H1 (cell line): Measurements from ENCODE around the gene USP20. TPM values are rescaled to one million over a fixed set of nuclear protein-coding genes. Genes with fewer than 3 reads are reported as not detected.

ENCODE experiments used
- CTCF ChIA-PET: fragments of 300-600 bp; sonication (Branson Sonifier 250); formaldehyde crosslinking; loops from one replicate; lab custom pipeline; 2021; ENCODE audit not compliant: partially characterized antibody; lab: Charles Lee
- POLR2A ChIA-PET: fragments of 300-600 bp; sonication (Branson Sonifier 250); formaldehyde crosslinking; loops from one replicate; lab custom pipeline; 2021; ENCODE audit warnings: inconsistent platforms; ENCODE audit not compliant: partially characterized antibody; lab: Charles Lee
- DNase-seq, 2 experiments: peaks; one replicate each; pipeline versions ENCODE4 v3.0.0 to v3.0.0-alpha.2; 2010 to 2022; ENCODE audit warnings: low spot score in 2 of 2, low read depth in 1 of 2, mixed read lengths in 1 of 2
- FAIRE-seq: peaks from 2 replicates; lab custom pipeline; 2011; peaks lifted over from hg19 to GRCh38; lab: Jason Lieb, UNC
- H2AFZ ChIP-seq: 2 replicates; pipeline ENCODE4 v1.8.1; 2012; ENCODE audit warnings: low read length, inconsistent platforms
- H2AK5ac ChIP-seq: 2 replicates; pipeline ENCODE4 v1.6.1; 2013; ENCODE audit warnings: low read depth, low read length
- H2BK120ac ChIP-seq: replicated peaks from 2 replicates; pipeline ENCODE3; 2013; ENCODE audit warnings: low read depth, low read length, inconsistent platforms
- H2BK12ac ChIP-seq: 2 replicates; pipeline ENCODE4 v1.6.1; 2013; ENCODE audit warnings: low read depth, low read length
- H2BK15ac ChIP-seq: 2 replicates; pipeline ENCODE4 v1.6.1; 2013; ENCODE audit warnings: low read length
- H2BK20ac ChIP-seq: 2 replicates; pipeline ENCODE4 v1.6.1; 2013; ENCODE audit warnings: low read length
- H2BK5ac ChIP-seq: 2 replicates; pipeline ENCODE4 v1.6.1; 2013; ENCODE audit warnings: low read depth, low read length
- H3K14ac ChIP-seq: 2 replicates; pipeline ENCODE4 v1.6.1; 2013; ENCODE audit warnings: inconsistent platforms; ENCODE audit not compliant: insufficient read length
- H3K18ac ChIP-seq: 2 replicates; pipeline ENCODE4 v1.6.1; 2013; ENCODE audit warnings: low read length; ENCODE audit errors: extremely low read depth
- H3K23ac ChIP-seq: 2 replicates; pipeline ENCODE4 v1.6.1; 2013; ENCODE audit warnings: inconsistent platforms; ENCODE audit not compliant: insufficient read length
- H3K23me2 ChIP-seq: 2 replicates; pipeline ENCODE4 v1.6.1; 2013; ENCODE audit warnings: low read depth, low read length
- H3K27ac ChIP-seq: 2 replicates; pipeline ENCODE4 v1.6.1; 2011; ENCODE audit warnings: low read depth, low read length, inconsistent platforms
- H3K27me3 ChIP-seq, 4 experiments: replicated peaks in 1 of 4; 1 replicate in 1 of 4; 2 replicates in 3 of 4; pipeline versions ENCODE4 v1.6.1 to v1.8.1; 2011 to 2013; ENCODE audit warnings: low read length in 3 of 4, mild to moderate bottlenecking in 3 of 4, inconsistent platforms in 2 of 4, mixed read lengths in 2 of 4, moderate library complexity in 1 of 4; ENCODE audit not compliant: control insufficient read depth in 3 of 4, insufficient read depth in 3 of 4; ENCODE audit errors: extremely low read depth in 1 of 4
- H3K36me3 ChIP-seq, 4 experiments: 2 replicates each; pipeline versions ENCODE4 v1.6.1 to v1.8.1; 2011 to 2013; ENCODE audit warnings: mild to moderate bottlenecking in 4 of 4, low read length in 3 of 4, moderate library complexity in 2 of 4, control low read depth in 1 of 4, inconsistent platforms in 1 of 4; ENCODE audit not compliant: insufficient read depth in 4 of 4, control insufficient read depth in 2 of 4
- H3K4ac ChIP-seq: replicated peaks from 2 replicates; pipeline ENCODE3; 2013; ENCODE audit warnings: low read length, low read depth, mixed read lengths, inconsistent platforms; ENCODE audit not compliant: insufficient read length
- H3K4me1 ChIP-seq, 4 experiments: replicated peaks in 1 of 4; 1 replicate in 1 of 4; 2 replicates in 3 of 4; pipeline versions ENCODE4 v1.6.1 to v1.8.1; 2011 to 2013; ENCODE audit warnings: low read length in 3 of 4, inconsistent platforms in 2 of 4, mixed read lengths in 1 of 4; ENCODE audit not compliant: insufficient read depth in 4 of 4, control insufficient read depth in 3 of 4
- H3K4me2 ChIP-seq, 2 experiments: 2 replicates each; pipeline versions ENCODE4 v1.6.1 to v1.8.1; 2011 to 2013; ENCODE audit warnings: low read depth in 2 of 2, low read length in 2 of 2, control low read depth in 1 of 2, inconsistent platforms in 1 of 2, mild to moderate bottlenecking in 1 of 2; ENCODE audit not compliant: insufficient read depth in 1 of 2
- H3K4me3 ChIP-seq, 4 experiments: fragments of 200-600, 300-600 bp in 1 of 4; sonication (generic), shearing (Covaris generic), sonication (Bioruptor Twin) in 1 of 4; 2 replicates each; pipeline versions ENCODE4 v1.5.1 to v1.8.1; 2011 to 2016; ENCODE audit warnings: low read length in 4 of 4, low read depth in 3 of 4, control low read depth in 2 of 4, inconsistent platforms in 2 of 4, mild to moderate bottlenecking in 2 of 4, mixed read lengths in 1 of 4, moderate library complexity in 1 of 4; ENCODE audit not compliant: insufficient read depth in 2 of 4; ENCODE audit errors: extremely low read depth in 1 of 4
- H3K56ac ChIP-seq: replicated peaks from 2 replicates; pipeline ENCODE3; 2013; ENCODE audit warnings: low read depth, mild to moderate bottlenecking, mixed read lengths, low read length, inconsistent platforms; ENCODE audit not compliant: insufficient read length
- H3K79me1 ChIP-seq: 2 replicates; pipeline ENCODE4 v1.6.1; 2013; ENCODE audit warnings: low read depth, low read length, control low read depth
- H3K79me2 ChIP-seq, 2 experiments: 2 replicates each; pipeline versions ENCODE4 v1.6.1 to v1.8.1; 2012 to 2013; ENCODE audit warnings: low read length in 2 of 2, mild to moderate bottlenecking in 2 of 2, inconsistent platforms in 1 of 2; ENCODE audit not compliant: insufficient read depth in 2 of 2, control insufficient read depth in 1 of 2
- H3K9ac ChIP-seq, 4 experiments: replicated peaks in 1 of 4; 1 replicate in 1 of 4; 2 replicates in 3 of 4; pipeline versions ENCODE4 v1.6.1 to v1.8.1; 2011 to 2013; ENCODE audit warnings: low read depth in 3 of 4, low read length in 3 of 4, control low read depth in 2 of 4, mild to moderate bottlenecking in 2 of 4, moderate library complexity in 2 of 4, inconsistent platforms in 1 of 4; ENCODE audit errors: extremely low read depth in 1 of 4
- H3K9me3 ChIP-seq, 2 experiments: 2 replicates each; pipeline versions ENCODE4 v1.6.1 to v1.8.1; 2012 to 2013; ENCODE audit warnings: mild to moderate bottlenecking in 2 of 2, moderate library complexity in 2 of 2, control low read depth in 1 of 2, inconsistent platforms in 1 of 2, low read depth in 1 of 2, low read length in 1 of 2, mixed read lengths in 1 of 2; ENCODE audit not compliant: insufficient read depth in 2 of 2
- H4K20me1 ChIP-seq, 2 experiments: replicated peaks in 1 of 2; 2 replicates each; pipeline versions ENCODE3 to v1.8.1; 2011 to 2013; ENCODE audit warnings: inconsistent platforms in 2 of 2, low read length in 2 of 2, mild to moderate bottlenecking in 1 of 2; ENCODE audit not compliant: insufficient read depth in 2 of 2, control insufficient read depth in 1 of 2
- H4K5ac ChIP-seq: 2 replicates; pipeline ENCODE4 v1.6.1; 2013; ENCODE audit warnings: low read length, low read depth, mixed read lengths, inconsistent platforms; ENCODE audit not compliant: insufficient read length
- H4K8ac ChIP-seq: 2 replicates; pipeline ENCODE4 v1.8.0; 2013; ENCODE audit warnings: mild to moderate bottlenecking, moderate library complexity, low read length, inconsistent platforms; ENCODE audit not compliant: insufficient read depth; ENCODE audit errors: extremely low read depth
- H4K91ac ChIP-seq: replicated peaks from 2 replicates; pipeline ENCODE3; 2013; ENCODE audit warnings: low read length, mixed read lengths, inconsistent platforms; ENCODE audit not compliant: insufficient read length
- BRCA1 ChIP-seq: IDR thresholded peaks from 2 replicates; pipeline ENCODE4 v1.6.1; 2012; ENCODE audit warnings: low read depth, low read length, improper control_type of control experiment
- CHD1 ChIP-seq: IDR thresholded peaks from 2 replicates; pipeline ENCODE4 v1.6.1; 2012; ENCODE audit warnings: low read depth, low read length, improper control_type of control experiment
- EP300 ChIP-seq, 2 experiments: IDR thresholded peaks; 1 replicate in 1 of 2; 2 replicates in 1 of 2; pipeline ENCODE4 v1.6.1; 2011 to 2012; ENCODE audit warnings: low read depth in 2 of 2, low read length in 2 of 2, mild to moderate bottlenecking in 2 of 2, borderline replicate concordance in 1 of 2, inconsistent platforms in 1 of 2, moderate library complexity in 1 of 2
- POLR2A ChIP-seq, 2 experiments: IDR thresholded peaks; 1 replicate in 1 of 2; 2 replicates in 1 of 2; pipeline ENCODE4 v1.6.1; 2011; ENCODE audit warnings: low read depth in 2 of 2, low read length in 2 of 2, mild to moderate bottlenecking in 2 of 2; ENCODE audit errors: control extremely low read depth in 1 of 2
- RAD21 ChIP-seq, 2 experiments: IDR thresholded peaks in 1 of 2; conservative IDR thresholded peaks in 1 of 2; 2 replicates each; pipeline ENCODE4 v1.6.1; 2011; ENCODE audit warnings: low read depth in 2 of 2, low read length in 2 of 2, improper control_type of control experiment in 1 of 2, inconsistent platforms in 1 of 2, mild to moderate bottlenecking in 1 of 2, moderate library complexity in 1 of 2
- SIX5 ChIP-seq: IDR thresholded peaks from 2 replicates; pipeline ENCODE4 v1.6.1; 2011; ENCODE audit warnings: mild to moderate bottlenecking, low read depth, low read length
- SP1 ChIP-seq: IDR thresholded peaks from 2 replicates; pipeline ENCODE4 v1.6.1; 2011; ENCODE audit warnings: low read depth, low read length
- SRF ChIP-seq: IDR thresholded peaks from 2 replicates; pipeline ENCODE4 v1.6.1; 2011; ENCODE audit warnings: mild to moderate bottlenecking, low read depth, low read length, moderate library complexity
- TCF12 ChIP-seq: IDR thresholded peaks from 2 replicates; pipeline ENCODE4 v1.6.1; 2011; ENCODE audit warnings: low read depth, mild to moderate bottlenecking, low read length
- USF2 ChIP-seq: IDR thresholded peaks from 2 replicates; pipeline ENCODE4 v1.6.1; 2011; ENCODE audit warnings: low read length, improper control_type of control experiment
- ZNF274 ChIP-seq: IDR thresholded peaks from 2 replicates; pipeline ENCODE4 v1.7.0; 2012; ENCODE audit warnings: low read length, borderline replicate concordance; ENCODE audit errors: extremely low read depth
- whole genome bisulfite sequencing, 2 experiments: shearing (Covaris generic) in 1 of 2; methylation state at CpG; one replicate each; pipeline versions ENCODE4 v1.1.6 to v1.1.7; 2013 to 2015; ENCODE audit warnings: low lambda C conversion rate in 2 of 2, mixed read lengths in 2 of 2, inconsistent platforms in 1 of 2, low coverage in 1 of 2, missing lambda C conversion rate in 1 of 2; ENCODE audit not compliant: insufficient replicate concordance in 2 of 2, insufficient coverage in 1 of 2, insufficient read length in 1 of 2; ENCODE audit errors: extremely low coverage in 1 of 2, missing lambda C conversion rate in 1 of 2; 5-methylcytosine and 5-hydroxymethylcytosine counted together
- polyA plus RNA-seq, 7 experiments: library from polyadenylated mRNA; depleted of rRNA in 3 of 7; stranded (reverse) in 5 of 7; unstranded in 2 of 7; fragments of >200 nt in 5 of 7; fragments of 200-250 nt in 2 of 7; gene quantifications; 1 replicate in 5 of 7; 2 replicates in 1 of 7; 4 replicates in 1 of 7; pipeline versions ENCODE4 v1.2.1 to v1.2.3, GENCODE V29; 2011 to 2013; ENCODE audit warnings: missing spikeins in 2 of 7, mixed read lengths in 2 of 7
- total RNA-seq: library from RNA; stranded (reverse); fragmentation: NEBNext Ultra II Directional; extraction: Animal tissue kit (Norgen Biotek cat#: 25700); gene quantifications from 2 replicates; pipeline ENCODE4 v1.2.1, GENCODE V29; 2021

Gene USP20
- total and polyA plus RNA-seq, 2 of the 8 experiments (the other 6 are each of a cell fraction or from before 2014, with no cell fraction given) = 13.4 to 23.0 TPM

GRCh38 chr9:129921905-129922304 lies 86.6 kb downstream of the USP20 start:
- Histone ChIP-seq H2BK12ac (no peak overlapping the region), H4K91ac (no peak overlapping the region), H3K14ac (no peak overlapping the region), H3K4ac (no peak overlapping the region), H2AK5ac (no peak overlapping the region), H3K9me3 (no peaks in the 10 kb centered on the region), H3K56ac (no peak overlapping the region), H2AFZ (no peak overlapping the region), H3K9ac (no peak overlapping the region), H2BK15ac (no peak overlapping the region), H3K23ac (no peak overlapping the region), H3K27ac (no peak overlapping the region), H3K79me2 (no peaks in the 10 kb centered on the region), H3K79me1 (no peaks in the 10 kb centered on the region), H3K18ac (no peak overlapping the region), H4K5ac (no peak overlapping the region), H3K4me2 (no peak overlapping the region), H4K8ac (no peak overlapping the region), H3K36me3 (peaks cover 0 to 8% (median 4%) of the 10 kb centered on the region in 4 experiments; a peak in 3 of 8 replicates), H2BK120ac (no peak overlapping the region), H3K27me3 (no peaks in the 10 kb centered on the region), H2BK5ac (no peak overlapping the region), H3K4me3 (no peak overlapping the region), H2BK20ac (no peak overlapping the region), H3K23me2 (no peaks in the 10 kb centered on the region), H4K20me1 (peaks cover 0 to 1% of the 10 kb centered on the region in 2 experiments), H3K4me1 (no peaks in the 10 kb centered on the region)
- DNase-seq (no peak), FAIRE-seq (no peak)
- 87% methylated on average over 4 of the region's 4 CpGs; no CpG with 5 or more reads in 1 of the 2 experiments for WGBS, 2 experiments
- ChIA-PET POLR2A (no interaction called here), CTCF (interaction anchor here (0.6 to 1.5 kb wide), 3 partner anchors 9 to 892 kb away, joined by 3 read pairs; no protein-coding TSS in a partner anchor)
- no peak for TF ChIP-seq EP300 (IDR thresholded peaks at IDR 0.05; ENCODE audit: borderline replicate concordance in 1 of 2, low read depth in 2 of 2, low read length in 2 of 2)
- TF ChIP-seq BRCA1 = no peak
- no peak for TF ChIP-seq SP1
- TF ChIP-seq TCF12 = no peak
- no peak for TF ChIP-seq CHD1
- no peak for TF ChIP-seq USF2
- TF ChIP-seq SRF = no peak
- TF ChIP-seq ZNF274 = no peak
- no peak for TF ChIP-seq RAD21 (IDR thresholded peaks at IDR 0.05 in 1 of 2, conservative IDR thresholded peaks at IDR 0.05 in 1 of 2; ENCODE audit: low read depth in 2 of 2, low read length in 2 of 2)
- TF ChIP-seq SIX5 = no peak
- no peak for TF ChIP-seq POLR2A (IDR thresholded peaks at IDR 0.05; ENCODE audit: control extremely low read depth in 1 of 2, low read depth in 2 of 2, low read length in 2 of 2)
